GM12875 (cell line): Measurements from ENCODE around the gene RHEX.

Experiments used
- H3K4me3 ChIP-seq: one replicate; pipeline ENCODE4 v1.5.1; 2011; ENCODE audit warnings: low read depth, low read length, control low read depth
- TF ChIP-seq, protein P1 (sequence below): IDR thresholded peaks from 2 replicates; pipeline ENCODE4 v1.5.1; 2011; ENCODE audit warnings: low read depth, mild to moderate bottlenecking, control low read depth, inconsistent platforms, low read length, moderate library complexity, borderline replicate concordance; ENCODE audit not compliant: insufficient read depth

The RHEX gene

DNA sequence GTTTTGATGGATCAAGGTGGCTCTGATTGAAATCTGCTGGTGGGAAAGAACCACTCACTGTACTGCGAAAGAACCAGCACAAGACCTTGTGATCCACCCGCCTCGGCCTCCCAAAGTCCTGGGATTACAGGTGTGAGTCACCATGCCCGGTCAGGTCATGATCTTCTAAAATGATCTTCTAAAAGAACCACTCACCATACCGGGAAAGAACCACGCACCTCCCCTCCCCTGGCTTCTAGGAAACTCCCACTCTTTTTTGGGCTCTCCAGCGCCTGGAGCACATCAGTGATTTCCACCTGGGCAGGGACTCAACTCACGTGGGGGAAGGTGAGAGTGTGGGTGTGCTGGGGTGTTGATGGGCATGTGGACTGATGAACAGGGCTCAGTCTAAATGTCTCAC, 41.9 kb upstream of the RHEX start:
- H3K4me3 ChIP-seq = no peak overlapping the region
- TF ChIP-seq, protein P1, sequence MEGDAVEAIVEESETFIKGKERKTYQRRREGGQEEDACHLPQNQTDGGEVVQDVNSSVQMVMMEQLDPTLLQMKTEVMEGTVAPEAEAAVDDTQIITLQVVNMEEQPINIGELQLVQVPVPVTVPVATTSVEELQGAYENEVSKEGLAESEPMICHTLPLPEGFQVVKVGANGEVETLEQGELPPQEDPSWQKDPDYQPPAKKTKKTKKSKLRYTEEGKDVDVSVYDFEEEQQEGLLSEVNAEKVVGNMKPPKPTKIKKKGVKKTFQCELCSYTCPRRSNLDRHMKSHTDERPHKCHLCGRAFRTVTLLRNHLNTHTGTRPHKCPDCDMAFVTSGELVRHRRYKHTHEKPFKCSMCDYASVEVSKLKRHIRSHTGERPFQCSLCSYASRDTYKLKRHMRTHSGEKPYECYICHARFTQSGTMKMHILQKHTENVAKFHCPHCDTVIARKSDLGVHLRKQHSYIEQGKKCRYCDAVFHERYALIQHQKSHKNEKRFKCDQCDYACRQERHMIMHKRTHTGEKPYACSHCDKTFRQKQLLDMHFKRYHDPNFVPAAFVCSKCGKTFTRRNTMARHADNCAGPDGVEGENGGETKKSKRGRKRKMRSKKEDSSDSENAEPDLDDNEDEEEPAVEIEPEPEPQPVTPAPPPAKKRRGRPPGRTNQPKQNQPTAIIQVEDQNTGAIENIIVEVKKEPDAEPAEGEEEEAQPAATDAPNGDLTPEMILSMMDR = no peak

DNA sequence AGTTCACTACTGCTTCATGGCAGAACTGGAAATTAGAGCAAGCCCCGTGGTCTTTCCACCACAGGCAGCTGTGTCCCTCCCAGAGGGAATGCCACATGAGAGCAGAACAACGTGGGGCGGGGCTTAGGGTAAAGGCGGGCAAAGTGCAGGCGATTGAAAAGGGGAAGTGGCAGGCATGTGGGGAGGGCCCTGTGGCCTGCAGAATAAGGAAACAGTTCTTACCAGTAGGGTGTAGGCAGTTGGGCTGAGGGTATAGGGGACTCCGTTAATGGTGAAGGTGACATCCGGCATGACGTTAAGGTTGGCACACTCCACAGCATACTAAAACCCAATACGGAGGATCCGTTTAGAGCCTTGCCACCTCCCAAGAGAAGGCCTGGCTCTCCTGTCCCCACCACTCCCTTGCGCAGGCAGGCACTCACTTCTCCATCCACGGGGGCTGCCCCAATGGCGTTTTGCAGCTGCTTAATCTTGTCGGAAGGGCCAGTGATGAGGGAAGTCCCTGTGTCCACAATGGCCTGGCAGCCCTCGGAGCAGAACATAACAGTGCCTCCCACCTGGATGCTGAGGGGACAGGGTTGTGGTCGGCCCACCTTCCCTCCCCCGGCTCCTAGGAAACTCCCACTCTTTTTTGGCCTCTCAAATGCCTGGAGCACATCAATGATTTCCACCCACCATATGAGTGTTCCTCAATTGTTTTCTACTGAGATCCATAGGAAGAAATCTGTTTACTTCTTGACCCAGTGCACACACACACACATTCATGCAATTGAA, 40.7 kb upstream of the RHEX start:
- H3K4me3 ChIP-seq = no peak overlapping the region
- TF ChIP-seq, protein P1 = no peak

DNA sequence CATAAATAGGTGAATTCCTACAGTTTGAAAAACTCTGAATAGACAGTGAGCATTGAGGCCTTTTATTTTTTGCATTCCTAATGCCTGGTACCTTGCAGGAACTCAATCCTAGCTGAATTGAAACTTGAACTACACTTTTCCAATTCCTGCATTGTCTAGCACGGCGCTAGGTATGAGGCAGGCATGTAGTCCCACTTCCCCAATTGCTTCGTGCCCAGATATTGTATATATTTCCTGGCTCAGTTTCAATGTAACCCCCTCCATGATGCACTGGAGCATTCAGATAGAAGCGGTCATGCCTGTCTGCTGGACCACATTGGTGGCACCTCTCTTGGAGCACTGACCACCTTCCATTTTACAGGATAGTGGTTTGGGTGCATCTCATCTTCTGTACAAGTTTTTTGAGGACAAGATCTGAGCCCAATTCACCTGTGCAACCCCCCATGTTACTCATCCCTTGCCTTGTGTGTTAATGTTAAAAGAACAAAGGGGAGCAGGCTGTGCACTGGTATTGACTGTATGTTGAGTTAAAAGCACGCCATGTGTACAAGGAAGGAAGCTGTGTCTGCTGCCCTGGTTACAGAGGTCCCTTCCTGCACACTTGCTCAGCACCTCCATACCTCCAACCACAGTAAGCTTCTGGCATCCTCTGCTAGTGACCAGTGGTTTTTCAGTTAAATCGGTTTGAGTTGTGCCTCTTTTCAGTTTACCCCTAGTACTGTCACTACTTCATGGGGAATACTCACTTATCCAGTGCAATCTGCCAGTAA, 39.8 kb upstream of the RHEX start:
- no peak overlapping the region for H3K4me3 ChIP-seq
- TF ChIP-seq, protein P1 = no peak

DNA sequence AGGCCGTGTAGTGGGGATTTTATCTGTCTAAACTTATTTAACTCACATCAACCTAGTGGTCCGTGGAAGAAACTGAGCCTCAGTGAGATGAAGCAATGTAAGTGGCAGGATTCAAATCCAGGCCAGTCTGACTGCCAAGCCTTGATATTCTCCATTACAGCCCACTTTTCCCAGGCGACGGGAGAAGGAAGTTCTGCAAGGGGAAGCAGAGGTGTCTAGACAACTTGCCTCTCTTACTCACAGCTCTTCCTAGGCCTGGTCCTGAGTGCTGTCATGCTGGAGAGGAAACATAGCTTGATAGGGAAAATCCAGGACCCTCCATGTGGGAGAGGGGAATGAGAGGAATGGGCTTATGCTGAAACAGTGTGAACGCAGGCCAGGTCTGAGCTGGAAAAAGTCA, 38.4 kb upstream of the RHEX start:
- TF ChIP-seq, protein P1 = no peak
- H3K4me3 ChIP-seq = no peak overlapping the region

DNA sequence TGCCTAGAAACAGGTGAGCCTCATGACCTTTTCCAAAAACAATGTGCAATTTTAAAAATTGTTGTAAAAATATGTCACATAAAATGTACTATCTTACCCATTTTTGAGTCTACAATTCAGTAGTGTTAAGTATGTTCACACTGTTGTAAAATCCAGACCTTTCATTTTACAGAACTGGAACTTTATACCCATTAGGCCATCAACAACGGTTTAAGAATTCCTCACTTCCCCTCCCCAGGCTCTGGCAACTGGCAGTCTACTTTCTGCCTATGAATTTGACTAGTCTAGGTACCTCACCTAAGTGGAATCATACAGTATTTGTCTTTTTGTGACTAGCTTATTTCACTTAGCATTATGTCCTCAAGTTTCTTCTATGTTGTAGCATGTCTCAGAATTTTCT, 37.9 kb upstream of the RHEX start:
- no peak overlapping the region for H3K4me3 ChIP-seq
- TF ChIP-seq, protein P1 = no peak

DNA sequence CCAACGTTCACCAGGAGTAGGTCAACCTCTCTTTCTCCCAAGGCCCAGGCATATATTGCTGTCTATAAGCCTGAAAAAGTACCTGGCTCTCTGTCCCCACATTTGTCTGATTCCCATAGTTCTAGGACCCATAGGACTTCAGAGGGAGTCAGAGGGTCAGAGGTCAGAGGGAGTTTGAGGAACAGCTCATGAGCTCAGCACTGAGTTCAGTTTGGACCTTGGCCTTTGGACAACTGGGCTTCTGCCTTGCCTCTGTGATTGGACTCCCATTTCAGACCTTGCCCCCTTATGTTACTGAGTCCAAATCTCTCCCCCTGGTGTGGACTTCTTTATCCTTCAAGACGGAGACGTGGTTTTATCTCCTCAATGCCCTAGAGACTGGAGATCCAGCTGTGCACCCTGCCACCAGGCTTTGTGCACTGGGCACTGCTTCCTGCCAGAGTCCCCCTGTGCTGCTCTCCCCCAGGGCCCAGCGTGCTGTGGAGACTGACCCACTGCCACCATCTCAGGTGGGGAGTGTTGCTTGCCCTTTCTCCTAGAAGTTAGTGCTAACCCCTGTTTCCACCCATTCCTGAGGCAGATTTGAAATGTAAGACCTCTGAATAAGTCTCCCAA, 32.5 kb upstream of the RHEX start:
- no peak overlapping the region for H3K4me3 ChIP-seq
- TF ChIP-seq, protein P1 = no peak
